Nephron (organoid): ENCODE measurements around the gene SIRT3.

Experiments
- H3K27ac Mint-ChIP-seq, 3 experiments: 2 replicates each; pipeline ENCODE4 v1.8.0; 2020; ENCODE audit warnings: mixed read lengths in 3 of 3, mild to moderate bottlenecking in 2 of 3, moderate library complexity in 1 of 3
- H3K27me3 Mint-ChIP-seq: 2 replicates; pipeline ENCODE4 v1.8.0; 2021; ENCODE audit warnings: low read depth, mild to moderate bottlenecking, moderate library complexity, mixed read lengths
- H3K36me3 Mint-ChIP-seq: 2 replicates; pipeline ENCODE4 v1.8.0; 2020; ENCODE audit warnings: low read depth, mixed read lengths
- H3K4me1 Mint-ChIP-seq: 2 replicates; pipeline ENCODE4 v1.8.0; 2020; ENCODE audit warnings: mixed read lengths
- H3K4me3 Mint-ChIP-seq, 3 experiments: 2 replicates each; pipeline ENCODE4 v1.8.0; 2020; ENCODE audit warnings: mild to moderate bottlenecking in 3 of 3, mixed read lengths in 3 of 3, moderate library complexity in 2 of 3
- H3K9me3 Mint-ChIP-seq: 2 replicates; pipeline ENCODE4 v1.8.0; 2020; ENCODE audit warnings: mixed read lengths
- CTCF ChIP-seq, 3 experiments: fragments of 200-600 bp; sonication (generic); IDR thresholded peaks; one replicate each; pipeline ENCODE4 v1.5.0; 2021; ENCODE audit warnings: antibody characterized with exemption in 3 of 3; ENCODE audit not compliant: unreplicated experiment in 3 of 3

The SIRT3 gene

GRCh38 chr11:227824-228379 lies 8.2 kb downstream of the SIRT3 start:
- H3K36me3 Mint-ChIP-seq = peaks cover 33% of the 10 kb centered on the region
- no peaks in the 10 kb centered on the region for H3K27me3 Mint-ChIP-seq
- H3K4me1 Mint-ChIP-seq = no peaks in the 10 kb centered on the region
- H3K27ac Mint-ChIP-seq = no peak overlapping the region
- no peaks in the 10 kb centered on the region for H3K9me3 Mint-ChIP-seq
- H3K4me3 Mint-ChIP-seq = no peak overlapping the region
- no peak for TF ChIP-seq CTCF (IDR thresholded peaks at IDR 0.05; ENCODE audit: unreplicated experiment in 3 of 3)

- H3K36me3 Mint-ChIP-seq = peaks cover 32% of the 10 kb centered on the region
- no peaks in the 10 kb centered on the region for H3K27me3 Mint-ChIP-seq
- H3K4me1 Mint-ChIP-seq = no peaks in the 10 kb centered on the region
- H3K9me3 Mint-ChIP-seq = no peaks in the 10 kb centered on the region
- H3K27ac Mint-ChIP-seq = no peak overlapping the region
- TF ChIP-seq CTCF (IDR thresholded peaks at IDR 0.05; ENCODE audit: unreplicated experiment in 3 of 3) = no peak
- no peak overlapping the region for H3K4me3 Mint-ChIP-seq
These were observed 10.2 kb downstream of the SIRT3 start for GRCh38 chr11:225734-226453.

- Mint-ChIP-seq H3K9me3 (no peaks in the 10 kb centered on the region), H3K4me3 (no peak overlapping the region), H3K27ac (no peak overlapping the region), H3K4me1 (no peaks in the 10 kb centered on the region), H3K36me3 (peaks cover 27% of the 10 kb centered on the region), H3K27me3 (no peaks in the 10 kb centered on the region)
- TF ChIP-seq CTCF (IDR thresholded peaks at IDR 0.05; ENCODE audit: unreplicated experiment in 3 of 3) = no peak
These were observed 11.7 kb downstream of the SIRT3 start for GRCh38 chr11:224424-224823.

GRCh38 chr11:223884-224283 lies 12.3 kb downstream of the SIRT3 start:
- Mint-ChIP-seq H3K27me3 (no peaks in the 10 kb centered on the region), H3K9me3 (no peaks in the 10 kb centered on the region), H3K4me1 (no peaks in the 10 kb centered on the region), H3K4me3 (no peak overlapping the region), H3K36me3 (peaks cover 30% of the 10 kb centered on the region), H3K27ac (no peak overlapping the region)
- TF ChIP-seq CTCF (IDR thresholded peaks at IDR 0.05; ENCODE audit: unreplicated experiment in 3 of 3) = no peak

- no peaks in the 10 kb centered on the region for H3K4me1 Mint-ChIP-seq
- no peaks in the 10 kb centered on the region for H3K9me3 Mint-ChIP-seq
- no peak overlapping the region for H3K27ac Mint-ChIP-seq
- TF ChIP-seq CTCF (IDR thresholded peaks at IDR 0.05; ENCODE audit: unreplicated experiment in 3 of 3) = no peak
- no peaks in the 10 kb centered on the region for H3K27me3 Mint-ChIP-seq
- no peak overlapping the region for H3K4me3 Mint-ChIP-seq
- H3K36me3 Mint-ChIP-seq = peaks cover 23% of the 10 kb centered on the region
These were observed 12.9 kb downstream of the SIRT3 start for GRCh38 chr11:223026-223789.
